D721Med (cell line): ENCODE results near the gene SAPCD1.
"Not testable (repeated sequence)": the region's sequence is repeated elsewhere in the genome, so short reads cannot be mapped to it uniquely, and the experiment has no call there.

Experiments used
- DNase-seq: peaks from one replicate; pipeline ENCODE4 v3.0.0; 2011; ENCODE audit warnings: low spot score; ENCODE audit not compliant: insufficient read length
- FAIRE-seq: peaks from 2 replicates; lab custom pipeline; 2011; peaks lifted over from hg19 to GRCh38; lab: Jason Lieb, UNC
- TF ChIP-seq, protein P1 (sequence below): IDR thresholded peaks from 2 replicates; pipeline ENCODE4 v1.5.1; 2012; ENCODE audit warnings: mild to moderate bottlenecking, control low read depth; ENCODE audit not compliant: insufficient read depth; ENCODE audit errors: missing control alignments

SAPCD1 gene

DNA sequence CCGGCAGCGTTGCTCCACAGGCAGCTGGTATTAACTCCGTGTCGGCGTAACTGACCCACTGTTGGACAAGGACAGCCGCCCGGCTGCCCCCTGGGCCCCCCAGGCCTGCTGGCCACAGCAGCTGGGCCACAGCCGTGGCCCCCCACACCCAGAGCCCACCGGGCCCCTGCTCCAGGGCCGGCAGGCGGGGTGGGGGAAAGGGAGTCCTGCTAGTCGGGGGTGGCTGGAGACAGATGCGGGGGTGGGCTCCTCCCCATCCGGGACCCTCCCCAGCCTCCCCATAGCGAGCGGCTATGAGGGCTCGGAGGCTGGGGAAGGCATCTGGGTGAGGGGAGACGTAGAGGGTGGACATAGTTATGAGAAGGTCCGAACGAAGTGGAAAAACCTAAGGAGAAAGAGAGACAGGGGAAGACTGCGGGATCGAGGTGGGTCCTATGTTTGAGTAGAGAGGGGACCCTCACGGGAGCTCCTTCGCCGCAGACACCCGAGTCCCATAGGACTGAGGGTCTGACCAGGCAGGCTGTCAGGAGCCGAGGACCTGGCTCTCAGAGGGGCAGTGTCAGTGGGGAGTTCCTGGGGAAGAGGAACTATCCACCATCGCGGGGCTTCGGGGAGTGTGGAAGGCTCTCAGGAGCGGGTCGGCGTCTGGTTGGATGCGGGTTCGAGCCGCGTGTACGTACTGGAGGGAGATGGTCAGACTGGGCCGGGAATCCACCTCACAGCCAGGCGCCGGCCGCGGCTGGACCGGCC, 32.6 kb downstream of the SAPCD1 start:
- DNase-seq: no peak
- TF ChIP-seq, protein P1, sequence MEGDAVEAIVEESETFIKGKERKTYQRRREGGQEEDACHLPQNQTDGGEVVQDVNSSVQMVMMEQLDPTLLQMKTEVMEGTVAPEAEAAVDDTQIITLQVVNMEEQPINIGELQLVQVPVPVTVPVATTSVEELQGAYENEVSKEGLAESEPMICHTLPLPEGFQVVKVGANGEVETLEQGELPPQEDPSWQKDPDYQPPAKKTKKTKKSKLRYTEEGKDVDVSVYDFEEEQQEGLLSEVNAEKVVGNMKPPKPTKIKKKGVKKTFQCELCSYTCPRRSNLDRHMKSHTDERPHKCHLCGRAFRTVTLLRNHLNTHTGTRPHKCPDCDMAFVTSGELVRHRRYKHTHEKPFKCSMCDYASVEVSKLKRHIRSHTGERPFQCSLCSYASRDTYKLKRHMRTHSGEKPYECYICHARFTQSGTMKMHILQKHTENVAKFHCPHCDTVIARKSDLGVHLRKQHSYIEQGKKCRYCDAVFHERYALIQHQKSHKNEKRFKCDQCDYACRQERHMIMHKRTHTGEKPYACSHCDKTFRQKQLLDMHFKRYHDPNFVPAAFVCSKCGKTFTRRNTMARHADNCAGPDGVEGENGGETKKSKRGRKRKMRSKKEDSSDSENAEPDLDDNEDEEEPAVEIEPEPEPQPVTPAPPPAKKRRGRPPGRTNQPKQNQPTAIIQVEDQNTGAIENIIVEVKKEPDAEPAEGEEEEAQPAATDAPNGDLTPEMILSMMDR: no peak
- no peak for FAIRE-seq

DNA sequence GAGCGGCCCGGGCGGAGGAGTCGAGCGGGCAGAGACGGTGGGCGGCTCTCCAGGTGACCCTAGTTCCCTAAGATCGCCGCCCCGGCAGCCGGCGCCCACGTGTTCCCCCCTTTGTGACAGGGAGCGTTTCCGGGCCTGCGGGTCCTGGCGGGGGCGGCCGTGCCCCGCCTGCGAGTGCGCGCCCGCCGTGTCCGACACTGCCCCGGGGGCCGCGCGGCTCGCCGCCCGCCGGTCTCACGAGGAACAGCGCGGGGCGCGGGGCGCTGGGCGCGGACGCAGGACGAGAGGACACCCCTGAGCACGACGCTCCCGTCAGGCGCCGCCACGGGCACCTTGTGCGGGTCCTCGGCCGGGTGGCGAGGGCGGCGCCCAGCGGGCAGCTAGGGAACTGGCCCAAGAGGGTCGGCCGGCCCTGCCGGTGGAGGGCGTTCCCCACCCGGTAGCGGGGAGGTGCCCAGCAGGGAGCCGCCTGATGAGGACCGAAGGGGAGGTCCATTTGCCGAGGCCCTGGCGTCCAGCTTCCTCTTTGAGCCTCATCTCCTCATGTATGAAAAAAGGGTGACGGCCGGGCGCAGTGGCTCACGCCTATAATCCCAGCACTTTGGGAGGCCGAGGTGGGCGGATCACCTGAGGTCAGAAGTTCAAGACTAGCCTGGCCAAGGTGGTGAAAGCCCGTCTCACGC, 33.3 kb downstream of the SAPCD1 start, which contains the start of gene VARS1:
TSS of gene VARS1 (minus strand) at position 137 of the 683 bp plus-strand sequence. CDS start 535 bp downstream, outside the sequence.
- FAIRE-seq: no peak
- TF ChIP-seq, protein P1: peak; percentile 72
- DNase-seq: peak; percentile 94

DNA sequence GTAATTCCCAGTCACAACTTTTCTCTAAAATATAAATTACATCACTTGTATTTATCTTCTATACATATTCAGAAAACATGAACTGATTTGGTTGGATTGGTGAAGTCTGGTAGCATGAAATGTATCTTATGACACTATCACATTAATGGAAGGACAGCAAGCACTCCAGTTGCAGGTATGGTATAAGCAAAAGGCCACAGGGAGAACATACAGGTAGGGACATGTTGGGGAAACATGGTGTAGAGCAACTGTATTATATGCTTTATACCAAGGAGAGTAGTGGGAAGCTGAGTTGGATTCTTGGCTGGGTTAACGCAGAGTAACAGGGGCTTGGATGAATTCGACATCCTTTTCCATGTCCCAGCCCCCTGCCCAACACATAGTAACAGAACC, 34.5 kb downstream of the SAPCD1 start:
- DNase-seq (no peak), FAIRE-seq (no peak)
- TF ChIP-seq, protein P1: no peak

DNA sequence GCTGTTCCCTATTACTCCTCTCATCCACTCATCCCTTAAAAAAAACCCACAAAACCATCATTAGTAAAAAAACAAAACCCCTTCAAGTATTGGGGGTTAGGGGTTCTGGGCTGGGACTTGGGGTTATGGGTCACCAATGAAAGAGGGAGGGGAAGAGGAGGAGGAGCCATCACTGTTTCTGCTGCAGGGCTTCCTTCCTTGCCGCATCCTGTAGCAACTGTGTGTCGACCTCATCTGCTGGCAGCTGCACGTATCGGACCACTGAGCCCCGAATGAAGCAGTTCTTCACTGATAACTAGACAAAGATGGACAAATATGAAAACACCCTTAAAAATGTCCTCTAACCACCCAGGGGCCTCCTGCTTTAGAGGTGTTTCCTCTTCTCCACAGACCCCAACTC, 35.1 kb downstream of the SAPCD1 start:
- TF ChIP-seq, protein P1: no peak
- FAIRE-seq: no peak
- no peak for DNase-seq

DNA sequence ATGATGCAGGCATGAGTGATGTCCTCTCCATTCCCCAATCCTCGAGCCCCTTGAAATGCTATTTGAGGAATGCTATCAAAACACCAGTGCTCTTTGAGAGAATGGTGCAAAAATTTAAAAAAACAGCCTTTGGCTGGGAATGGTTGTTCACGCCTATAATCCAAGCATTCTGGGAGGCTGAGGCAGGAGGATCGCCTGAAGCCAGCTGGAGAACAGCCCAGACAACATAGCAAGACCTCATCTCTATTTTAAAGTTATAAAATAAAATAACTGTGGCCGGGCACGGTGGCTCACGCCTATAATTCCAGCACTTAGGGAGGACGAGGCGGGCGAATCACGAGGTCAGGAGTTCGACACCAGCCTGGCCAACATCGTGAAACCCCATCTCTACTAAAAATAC, 37.3 kb downstream of the SAPCD1 start:
- FAIRE-seq: no peak
- no peak for DNase-seq
- TF ChIP-seq, protein P1: no peak

DNA sequence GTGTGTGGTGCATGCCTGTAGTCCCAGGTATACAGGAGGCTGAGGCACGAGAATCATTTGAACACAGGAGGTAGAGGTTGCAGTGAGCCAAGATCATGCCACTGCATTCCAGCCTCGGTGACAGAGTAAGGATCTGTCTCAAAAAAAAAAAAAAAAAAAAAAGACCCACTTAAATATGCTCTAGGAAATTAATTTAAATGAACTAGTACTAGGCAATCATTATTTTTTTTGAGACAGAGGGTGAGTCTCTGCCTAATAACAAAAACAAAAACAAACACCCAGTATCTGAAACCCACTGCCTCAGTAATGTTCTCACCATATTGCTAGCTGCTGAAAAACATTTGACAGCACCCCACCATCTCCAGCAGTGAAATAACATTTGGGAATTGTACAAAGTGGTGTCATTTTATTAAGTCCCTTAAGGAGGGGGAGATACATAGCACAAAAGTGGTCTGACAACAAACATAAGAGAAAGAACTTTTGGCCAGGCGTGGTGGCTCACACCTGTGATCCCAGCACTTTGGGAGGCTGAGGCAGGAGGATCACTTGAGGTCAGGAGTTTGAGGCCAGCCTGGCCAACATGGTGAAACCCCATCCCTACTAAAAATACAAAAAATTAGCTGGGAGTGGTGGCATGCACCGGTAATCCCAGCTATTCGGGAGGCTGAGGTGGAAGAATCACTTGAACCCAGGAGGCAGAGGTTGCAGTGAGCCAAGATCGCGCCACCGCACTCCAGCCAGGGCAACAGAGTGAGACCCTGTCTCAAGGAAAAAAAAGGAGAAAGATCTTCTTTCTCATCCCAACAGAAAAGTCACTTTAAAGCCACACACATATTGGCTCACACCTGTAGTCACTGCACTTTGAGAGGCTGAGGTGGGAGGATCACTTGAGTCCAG, 38.8 kb downstream of the SAPCD1 start:
- not testable (repeated sequence) for FAIRE-seq

DNA sequence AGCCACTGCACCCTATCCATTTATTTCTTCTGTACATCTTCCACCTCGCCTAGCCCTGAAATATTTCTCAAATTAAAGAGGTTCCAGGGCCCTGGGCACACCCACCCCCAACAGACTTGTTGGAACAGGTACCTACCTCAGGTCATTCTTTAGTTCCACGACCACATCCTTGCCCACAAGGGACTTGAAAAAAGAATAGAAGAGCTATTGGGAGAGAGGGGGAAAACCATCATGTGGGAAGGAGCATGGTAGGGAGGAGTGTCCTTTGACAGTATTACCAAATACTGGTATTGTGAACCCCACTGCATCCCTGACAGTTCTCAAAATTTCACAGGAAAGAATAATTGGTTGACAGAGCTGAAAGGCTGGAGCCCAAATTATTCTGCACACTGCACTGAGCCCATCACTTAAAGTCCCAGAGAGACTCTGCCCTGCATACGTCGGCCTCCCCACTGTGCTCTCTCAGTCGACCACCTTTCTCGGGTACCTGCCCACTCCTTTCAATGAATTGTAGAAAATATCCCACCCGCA, 43.5 kb downstream of the SAPCD1 start:
- FAIRE-seq: no peak

More for the DNA sequence above, 38.8 kb downstream of the SAPCD1 start:
- not testable (repeated sequence) for DNase-seq

More for the DNA sequence above, 43.5 kb downstream of the SAPCD1 start:
- TF ChIP-seq, protein P1: no peak
- no peak for DNase-seq
